ENCODE results near the gene LHFPL2. TPM values are rescaled to one million over a fixed set of nuclear protein-coding genes. Genes with fewer than 3 reads are reported as not detected.

LHFPL2 gene
- total RNA-seq, 3 donors from 2014 or later, result 44.8 to 63.6 (median 50.2) TPM

DNA sequence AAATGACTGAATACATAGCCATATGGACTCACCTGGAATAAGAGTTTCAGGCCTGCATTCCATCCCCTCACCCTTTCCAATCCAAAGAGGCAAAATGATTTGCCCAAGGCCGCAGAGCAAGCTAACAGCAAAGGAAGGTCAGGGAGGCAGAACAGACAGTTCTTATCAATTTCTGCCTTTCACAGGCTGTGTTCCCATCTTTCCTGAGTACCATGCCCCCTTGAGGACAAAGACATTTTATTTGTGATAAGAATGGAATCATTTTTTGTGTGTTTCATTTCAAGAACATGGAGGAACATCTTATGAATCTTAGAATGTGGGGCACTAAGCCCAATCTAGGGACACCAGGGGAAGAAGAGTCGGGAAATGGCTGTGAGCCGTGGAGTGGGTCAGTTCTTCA is 13.9 kb downstream of the LHFPL2 start:
- DNase-seq (no peak), ATAC-seq (no peak)
- Histone ChIP-seq H3K9me3 (no peaks in the 10 kb centered on the region), H3K4me1 (ENCODE audit: low read depth) (peaks cover 14% of the 10 kb centered on the region), H3K36me3 (ENCODE audit: low read depth) (no peaks in the 10 kb centered on the region), H3K4me3 (no peak overlapping the region)
- TF ChIP-seq CTCF (IDR thresholded peaks at IDR 0.05), result no peak
- intact Hi-C loops (cut with DNase I, micrococcal nuclease), result no loop called here

- Histone ChIP-seq H3K4me3 (no peak overlapping the region), H3K36me3 (ENCODE audit: low read depth) (no peaks in the 10 kb centered on the region), H3K4me1 (ENCODE audit: low read depth) (peaks cover 14% of the 10 kb centered on the region), H3K9me3 (no peaks in the 10 kb centered on the region)
- no peak for TF ChIP-seq CTCF (IDR thresholded peaks at IDR 0.05)
- ATAC-seq, result no peak
- no peak for DNase-seq
- intact Hi-C loops (cut with DNase I, micrococcal nuclease), result no loop called here
Measured at GRCh38 chr5:78634229-78634628, 14.3 kb downstream of the LHFPL2 start.

DNA sequence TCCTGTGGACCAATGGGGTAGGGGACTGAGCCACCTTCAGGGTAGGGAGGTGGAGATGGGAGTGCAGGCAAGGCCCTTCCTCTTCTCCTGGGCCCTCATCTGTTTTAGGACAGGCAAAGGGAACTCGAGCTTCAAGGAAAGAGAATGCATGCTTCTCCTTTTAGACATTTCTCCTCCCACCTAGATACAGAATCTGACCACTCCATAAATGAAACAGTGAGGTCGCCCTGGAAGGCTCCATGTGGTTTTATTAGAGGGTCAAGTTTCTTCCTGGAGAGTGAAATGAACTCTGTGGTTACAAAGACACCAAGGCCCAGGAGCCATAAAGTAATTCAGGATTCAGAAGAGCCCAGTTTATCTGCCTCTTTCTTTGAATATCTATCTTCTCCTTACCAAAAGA is 14.9 kb downstream of the LHFPL2 start:
- H3K36me3 ChIP-seq (ENCODE audit: low read depth), result no peaks in the 10 kb centered on the region
- DNase-seq (no peak), ATAC-seq (no peak)
- intact Hi-C loops (cut with DNase I, micrococcal nuclease), result no loop called here
- H3K4me3 ChIP-seq, result no peak overlapping the region
- H3K4me1 ChIP-seq (ENCODE audit: low read depth), result peaks cover 10% of the 10 kb centered on the region
- no peaks in the 10 kb centered on the region for H3K9me3 ChIP-seq
- no peak for TF ChIP-seq CTCF (IDR thresholded peaks at IDR 0.05)

DNA sequence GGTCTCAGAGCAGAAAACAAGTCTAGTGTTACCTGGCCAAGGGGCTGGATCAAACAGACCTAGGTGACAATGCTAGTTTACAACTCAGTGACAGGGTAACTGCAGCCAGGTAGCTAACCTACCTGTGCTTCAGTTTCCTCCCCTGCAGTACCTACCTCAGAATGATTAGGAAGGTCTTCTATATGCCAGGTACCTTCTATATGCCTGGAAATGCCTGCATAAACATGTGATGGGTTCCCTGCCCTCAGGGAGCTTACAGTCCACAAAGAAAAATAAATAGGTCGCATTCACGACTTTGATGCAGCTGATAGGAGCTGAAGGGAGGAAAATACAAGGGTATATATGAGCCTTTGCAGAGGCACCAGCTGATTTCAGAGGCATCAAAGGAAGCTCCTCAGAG is 16.1 kb downstream of the LHFPL2 start:
- intact Hi-C loops (cut with DNase I, micrococcal nuclease), result no loop called here
- no peaks in the 10 kb centered on the region for H3K36me3 ChIP-seq (ENCODE audit: low read depth)
- peaks cover 10% of the 10 kb centered on the region for H3K4me1 ChIP-seq (ENCODE audit: low read depth)
- H3K4me3 ChIP-seq, result no peak overlapping the region
- TF ChIP-seq CTCF (IDR thresholded peaks at IDR 0.05), result no peak
- no peaks in the 10 kb centered on the region for H3K9me3 ChIP-seq
- DNase-seq, result no peak
- no peak for ATAC-seq

DNA sequence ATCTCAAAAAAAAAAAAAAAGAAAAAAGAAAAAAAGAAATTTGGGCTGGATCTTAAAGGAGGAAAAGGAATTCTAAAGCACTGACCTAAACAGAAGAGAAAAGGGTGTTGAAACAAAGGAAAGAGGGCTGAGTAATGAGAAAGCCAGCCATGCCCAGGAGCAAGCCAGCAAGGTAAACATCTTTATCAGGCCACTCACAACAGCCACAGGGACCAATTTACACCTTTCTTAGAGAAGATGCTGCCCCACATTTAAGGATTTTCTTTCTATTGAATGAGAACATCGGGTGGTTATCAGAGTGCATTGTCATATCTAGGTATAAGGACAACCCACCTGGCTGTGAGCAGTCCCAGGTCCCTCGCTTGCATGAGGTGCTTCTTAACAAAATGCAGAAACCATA is 16.6 kb downstream of the LHFPL2 start:
- TF ChIP-seq CTCF (IDR thresholded peaks at IDR 0.05), result no peak
- H3K4me1 ChIP-seq (ENCODE audit: low read depth), result peaks cover 10% of the 10 kb centered on the region
- no peak overlapping the region for H3K4me3 ChIP-seq
- ATAC-seq (no peak), DNase-seq (no peak)
- no peaks in the 10 kb centered on the region for H3K36me3 ChIP-seq (ENCODE audit: low read depth)
- H3K9me3 ChIP-seq, result no peaks in the 10 kb centered on the region
- intact Hi-C loops (cut with DNase I, micrococcal nuclease), result no loop called here

- Histone ChIP-seq H3K36me3 (ENCODE audit: low read depth) (no peaks in the 10 kb centered on the region), H3K4me1 (ENCODE audit: low read depth) (peaks cover 10% of the 10 kb centered on the region), H3K4me3 (no peak overlapping the region), H3K9me3 (no peaks in the 10 kb centered on the region)
- no peak for DNase-seq
- intact Hi-C loops (cut with DNase I, micrococcal nuclease), result no loop called here
- ATAC-seq, result no peak
- TF ChIP-seq CTCF (IDR thresholded peaks at IDR 0.05), result no peak
Measured at GRCh38 chr5:78630047-78630446, 18.5 kb downstream of the LHFPL2 start.

Data from mucosa of descending colon (tissue), 3 donors.